ENCODE data around the gene RALBP1.

Gene RALBP1

GRCh38 chr18:9513971-9514512, 38.7 kb downstream of the RALBP1 start:
- DNase-seq = no peak

DNA sequence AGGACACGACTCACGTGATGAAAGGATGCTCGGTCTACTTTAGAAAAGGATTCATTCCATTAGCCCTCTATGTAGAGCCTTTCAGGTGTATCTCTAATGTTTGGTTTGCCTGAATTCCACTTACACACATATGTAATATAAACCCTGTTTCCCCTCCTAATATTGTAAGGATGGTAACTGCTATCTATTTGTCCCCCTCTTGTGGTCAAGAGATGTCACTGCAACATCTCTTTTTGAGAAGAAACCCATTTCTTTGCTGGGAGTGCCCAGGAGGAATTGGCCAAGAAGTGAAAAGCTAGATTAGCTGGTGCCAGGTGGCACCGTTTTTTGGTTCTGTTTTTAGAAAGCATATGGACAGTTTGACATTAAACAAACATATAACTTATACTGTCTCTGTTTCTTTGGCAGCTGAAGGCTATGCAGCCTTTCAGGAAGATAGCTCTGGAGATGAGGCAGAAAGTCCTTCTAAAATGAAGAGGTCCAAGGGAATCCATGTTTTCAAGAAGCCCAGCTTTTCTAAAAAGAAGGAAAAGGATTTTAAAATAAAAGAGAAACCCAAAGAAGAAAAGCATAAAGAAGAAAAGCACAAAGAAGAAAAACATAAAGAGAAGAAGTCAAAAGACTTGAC, 41.2 kb downstream of the RALBP1 start:
- DNase-seq = peak; percentile 78

DNA sequence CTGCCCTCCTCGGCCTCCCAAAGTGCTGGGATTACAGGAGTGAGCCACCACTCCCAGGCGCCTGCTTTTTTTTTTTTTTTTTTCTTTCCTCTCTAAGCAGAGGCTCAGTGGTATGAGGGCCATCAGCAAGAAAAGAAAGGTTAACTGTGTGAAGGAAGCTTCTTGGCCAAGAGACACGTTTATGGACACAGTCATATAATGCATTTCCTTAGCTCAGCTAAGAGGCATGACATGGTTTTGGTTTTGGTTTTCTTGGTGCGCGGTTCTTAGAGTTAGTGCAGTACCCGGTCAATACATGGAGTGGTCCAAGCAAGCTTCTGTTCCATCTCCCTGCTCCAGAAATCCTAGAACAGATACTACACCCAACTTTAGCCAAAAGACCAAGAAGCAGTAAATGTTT, 42.6 kb downstream of the RALBP1 start:
- DNase-seq = no peak

DNA sequence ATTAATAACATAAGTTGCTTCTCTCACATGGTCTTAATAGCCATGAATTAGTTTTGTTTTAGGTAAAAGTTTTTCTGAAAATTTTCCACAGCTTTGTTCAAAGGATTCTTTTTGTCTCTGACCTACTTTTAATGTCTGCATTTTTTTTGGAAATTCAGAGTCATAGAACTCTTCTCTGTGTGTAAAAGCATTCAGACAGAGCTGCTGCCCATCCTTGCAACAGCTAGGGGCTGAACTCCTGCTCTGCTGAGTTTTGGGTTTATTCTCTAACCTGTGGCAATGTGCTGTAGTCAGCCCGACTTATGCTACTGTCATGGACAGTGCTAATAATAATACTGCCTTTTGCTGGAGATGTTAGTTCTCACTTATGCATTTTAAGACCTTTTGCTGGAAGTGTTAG, 44.1 kb downstream of the RALBP1 start:
- no peak for DNase-seq

DNA sequence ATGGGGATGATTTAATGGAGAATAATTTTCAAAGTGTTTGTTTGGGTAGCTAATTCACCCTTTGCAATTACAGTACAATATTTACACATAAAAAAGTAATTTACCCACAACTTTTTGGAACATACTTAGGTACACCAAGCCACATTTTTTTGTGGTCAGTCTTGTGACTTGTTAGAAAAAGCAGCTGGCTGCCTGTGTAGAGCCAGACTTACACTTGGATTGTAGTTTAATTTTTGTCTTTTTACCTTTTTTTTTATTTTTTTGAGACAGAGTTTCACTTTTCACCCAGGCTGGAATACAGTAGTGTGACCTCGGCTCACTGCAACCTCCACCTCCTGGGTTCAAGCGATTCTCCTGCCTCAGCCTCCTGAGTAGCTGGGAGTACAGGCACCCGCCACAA, 45.4 kb downstream of the RALBP1 start:
- no peak for DNase-seq

DNA sequence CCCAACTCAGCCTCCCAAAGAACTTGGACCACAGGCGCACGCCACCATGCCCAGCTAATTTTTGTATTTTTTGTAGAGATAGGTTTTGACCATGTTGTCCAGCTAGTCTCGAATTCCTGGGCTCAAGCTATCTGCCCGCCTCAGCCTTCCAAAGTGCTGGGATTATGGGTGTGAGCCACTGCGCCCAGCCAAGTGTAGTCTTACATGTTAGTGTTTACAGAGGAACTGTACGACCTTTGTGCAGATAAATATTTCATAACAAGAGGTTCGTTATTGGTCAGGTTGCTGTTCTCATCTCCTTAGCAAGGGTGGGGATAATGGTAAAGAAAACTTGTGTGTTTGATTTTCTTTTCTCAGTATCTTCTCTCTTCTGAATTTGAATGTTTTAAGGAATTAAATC, 46.5 kb downstream of the RALBP1 start:
- DNase-seq = no peak

- DNase-seq = no peak
These were observed 47.6 kb downstream of the RALBP1 start for GRCh38 chr18:9522952-9523351.

DNA sequence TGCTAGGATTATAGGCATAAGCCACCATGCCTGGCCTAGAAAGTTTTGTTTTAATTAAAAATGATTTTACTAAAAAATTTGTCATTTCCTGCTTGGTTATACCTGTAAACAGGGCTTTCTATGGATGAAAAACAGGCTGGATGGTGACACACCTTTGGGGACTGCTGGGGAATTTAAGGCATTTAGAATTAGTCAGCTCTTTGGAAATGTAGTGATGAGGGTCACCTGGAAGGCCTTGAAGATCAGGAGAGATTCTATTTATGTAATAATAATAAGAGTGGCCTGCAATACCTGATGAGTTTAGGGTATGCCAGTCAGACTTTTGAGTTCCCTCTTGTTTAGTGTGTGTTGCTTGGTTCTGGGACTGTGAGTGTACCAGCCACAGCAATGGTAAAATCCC, 51.1 kb downstream of the RALBP1 start:
- no peak for DNase-seq

GRCh38 chr18:9530226-9531009, 55.1 kb downstream of the RALBP1 start:
- no peak for DNase-seq

GRCh38 chr18:9531791-9532410, 56.6 kb downstream of the RALBP1 start:
- DNase-seq = no peak

- DNase-seq = no peak
These were observed 59.5 kb downstream of the RALBP1 start for GRCh38 chr18:9534844-9535243.

DNA sequence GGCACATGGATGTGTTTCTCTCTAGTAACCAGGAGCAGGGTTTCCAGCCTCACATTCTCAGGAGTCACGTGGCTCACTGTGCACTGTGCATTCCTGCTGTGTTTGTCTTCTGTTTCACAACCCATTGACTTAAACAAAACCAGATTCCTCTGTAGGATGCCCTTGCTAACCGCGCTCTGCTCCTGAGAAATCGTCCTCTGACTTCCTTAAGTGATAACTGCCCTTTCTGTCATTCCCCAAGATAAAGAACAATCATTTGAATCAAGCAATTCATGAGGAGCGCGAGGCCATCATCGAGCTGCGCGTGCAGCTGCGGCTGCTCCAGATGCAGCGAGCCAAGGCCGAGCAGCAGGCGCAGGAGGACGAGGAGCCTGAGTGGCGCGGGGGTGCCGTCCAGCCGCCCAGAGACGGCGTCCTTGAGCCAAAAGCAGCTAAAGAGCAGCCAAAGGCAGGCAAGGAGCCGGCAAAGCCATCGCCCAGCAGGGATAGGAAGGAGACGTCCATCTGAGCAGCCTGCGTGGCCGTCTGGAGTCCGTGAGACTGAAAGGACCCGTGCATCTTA, 60.2 kb downstream of the RALBP1 start:
- DNase-seq = no peak

- DNase-seq = no peak
These were observed 61.2 kb downstream of the RALBP1 start for GRCh38 chr18:9536354-9537152.

DNA sequence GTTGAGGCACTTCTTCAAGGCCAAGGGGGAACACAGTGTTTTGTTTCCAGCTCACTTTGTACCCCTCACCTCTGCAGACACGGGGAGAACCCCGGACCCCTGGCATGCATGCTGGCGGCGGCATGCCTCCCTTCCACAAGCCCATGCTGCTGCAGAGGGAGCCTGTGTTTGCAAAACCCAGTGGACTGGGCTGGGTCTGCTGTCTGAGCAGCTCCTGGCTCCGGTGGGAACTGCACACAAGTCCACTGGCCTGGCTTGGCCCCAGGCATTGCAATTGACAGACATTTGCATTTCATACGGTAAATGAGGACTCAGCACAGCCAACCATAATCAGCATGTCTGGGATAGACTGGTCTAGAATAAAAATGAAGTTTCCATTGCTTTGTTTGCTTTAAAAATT, 62.4 kb downstream of the RALBP1 start:
- no peak for DNase-seq

DNA sequence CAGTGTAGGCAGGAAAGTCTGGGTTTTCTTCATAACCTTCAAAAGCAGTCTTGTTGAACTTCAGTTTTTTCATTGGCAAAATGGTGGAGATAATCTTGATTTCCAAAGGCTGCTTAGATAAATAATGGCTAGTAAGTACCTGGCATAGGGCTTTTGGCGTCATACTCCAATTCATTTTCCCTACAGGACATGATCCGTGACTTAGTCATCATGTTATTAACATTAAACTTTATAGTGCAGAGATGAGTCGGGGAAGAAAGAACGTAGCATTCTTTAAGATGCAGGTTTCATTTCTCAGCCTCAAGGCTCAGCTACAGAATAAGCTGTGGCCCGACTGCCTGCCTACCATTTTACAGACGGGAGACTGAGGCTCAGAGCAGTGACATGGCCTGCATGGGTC, 64.0 kb downstream of the RALBP1 start:
- DNase-seq = no peak

DNA sequence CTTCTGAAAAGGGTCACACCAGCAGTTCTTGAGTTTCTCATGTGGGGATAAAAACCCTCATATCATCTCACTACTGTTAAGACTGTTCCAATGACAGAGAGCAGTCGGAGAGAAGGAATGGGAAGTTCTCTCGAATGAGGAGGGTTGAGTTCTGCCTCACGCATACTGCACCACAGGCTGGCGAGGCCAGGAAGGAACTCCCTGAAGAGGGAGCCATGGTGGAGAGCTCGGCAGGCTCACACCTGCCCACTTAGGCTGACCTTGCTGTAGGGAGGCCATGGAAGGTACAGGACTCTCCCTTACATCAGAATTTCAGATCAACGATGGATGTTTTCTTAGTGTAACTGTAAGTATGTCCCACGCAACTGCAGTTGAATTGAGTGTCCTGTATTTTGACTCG, 64.6 kb downstream of the RALBP1 start:
- no peak for DNase-seq

DNA sequence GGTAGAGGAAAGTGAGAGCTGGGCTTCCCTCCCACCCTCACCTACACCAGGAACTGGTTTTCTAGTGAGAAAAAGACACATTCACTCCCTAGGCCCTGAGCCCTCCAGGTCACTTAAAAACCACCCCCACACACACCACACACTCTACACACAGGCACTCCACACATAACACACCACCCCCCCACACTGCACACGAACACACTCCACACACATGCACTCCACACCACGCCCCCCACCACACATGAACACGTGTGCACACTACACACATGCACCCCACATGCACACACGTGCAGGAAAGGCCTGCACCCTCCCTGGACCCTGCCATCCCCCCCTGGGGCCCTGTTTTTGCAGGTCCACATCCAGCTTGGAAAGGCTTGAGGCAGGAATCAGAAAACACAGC, 67.6 kb downstream of the RALBP1 start:
- no peak for DNase-seq

GRCh38 chr18:9545029-9545428, 69.7 kb downstream of the RALBP1 start:
- DNase-seq = no peak

DNA sequence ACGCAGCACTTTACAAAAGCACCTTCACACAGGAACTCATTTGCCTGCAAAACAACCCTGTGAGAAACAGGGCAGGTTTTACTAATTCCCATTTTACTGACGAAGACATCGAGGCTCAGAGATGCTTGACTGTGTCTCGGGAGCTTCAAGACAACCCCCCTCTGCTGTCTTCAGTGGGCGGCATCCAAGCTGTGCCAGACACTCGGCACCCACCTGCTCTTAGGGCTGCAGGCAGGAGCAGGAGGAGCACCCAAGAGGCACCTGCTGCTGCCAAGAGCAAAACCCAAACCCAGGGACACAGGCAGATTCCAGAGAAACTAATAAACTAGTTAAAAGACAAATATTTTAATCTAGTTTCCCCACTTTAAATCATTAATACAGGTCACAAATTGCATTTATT, 71.2 kb downstream of the RALBP1 start:
- DNase-seq = peak; percentile 68

GRCh38 chr18:9547782-9548181, 72.5 kb downstream of the RALBP1 start:
- DNase-seq = peak; percentile 69

- no peak for DNase-seq
These were observed 74.1 kb downstream of the RALBP1 start for GRCh38 chr18:9549405-9549804.

- peak; percentile 26 for DNase-seq
These were observed 75.1 kb downstream of the RALBP1 start for GRCh38 chr18:9550429-9550828.

DNA sequence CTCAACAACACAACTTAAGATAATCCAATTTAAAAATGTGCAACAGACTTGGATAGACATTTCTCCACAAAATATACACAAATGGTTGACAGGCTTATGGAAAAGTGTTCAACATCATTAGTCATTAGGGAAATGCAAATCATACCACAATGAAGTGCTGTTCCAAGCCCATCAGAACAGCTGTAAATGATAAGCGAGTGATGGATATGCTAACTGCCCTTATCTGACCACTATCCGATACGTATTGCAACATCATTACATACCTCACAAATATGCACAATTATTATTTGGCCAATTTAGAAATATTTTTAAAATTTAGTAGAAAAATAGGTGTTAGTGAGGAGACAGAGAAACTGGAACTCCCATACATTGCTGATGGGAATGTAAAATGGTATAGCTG, 76.9 kb downstream of the RALBP1 start:
- DNase-seq = no peak
